Karpas-422 (cell line): ENCODE results near the gene LRRC47. TPM values are rescaled to one million over a fixed set of nuclear protein-coding genes. Genes with fewer than 3 reads are reported as not detected.
"Not testable (repeated sequence)": the region's sequence is repeated elsewhere in the genome, so short reads cannot be mapped to it uniquely, and the experiment has no call there.

Experiments used
- DNase-seq: peaks from one replicate; pipeline ENCODE4 v3.0.0-alpha.2; 2015
- H2AFZ ChIP-seq: fragments of 200-600 bp; sonication (generic); 2 replicates; pipeline ENCODE4 v1.6.1; 2014; ENCODE audit warnings: antibody characterized with exemption, low read length, mixed read lengths
- H3K27ac ChIP-seq: fragments of 200-600 bp; sonication (generic); 2 replicates; pipeline ENCODE4 v1.5.1; 2014; ENCODE audit warnings: mild to moderate bottlenecking, low read length, moderate library complexity
- H3K27me3 ChIP-seq: fragments of 200-600 bp; sonication (generic); 2 replicates; pipeline ENCODE4 v1.6.1; 2014; ENCODE audit warnings: low read length, mixed read lengths
- H3K36me3 ChIP-seq: fragments of 200-600 bp; sonication (generic); 2 replicates; pipeline ENCODE4 v1.6.1; 2014; ENCODE audit warnings: low read length, mixed read lengths; ENCODE audit not compliant: insufficient read depth
- H3K4me1 ChIP-seq: fragments of 200-600 bp; sonication (generic); 2 replicates; pipeline ENCODE4 v1.6.1; 2014; ENCODE audit warnings: mild to moderate bottlenecking, low read length, mixed read lengths
- H3K4me2 ChIP-seq: fragments of 200-600 bp; sonication (generic); 2 replicates; pipeline ENCODE4 v1.6.1; 2014; ENCODE audit warnings: low read length, low read depth, mild to moderate bottlenecking; ENCODE audit not compliant: poor library complexity, severe bottlenecking
- H3K4me3 ChIP-seq: fragments of 200-600 bp; sonication (generic); 2 replicates; pipeline ENCODE4 v1.5.1; 2014; ENCODE audit warnings: mild to moderate bottlenecking, antibody characterized with exemption, low read length, mixed read lengths
- H3K79me2 ChIP-seq: fragments of 200-600 bp; sonication (generic); 2 replicates; pipeline ENCODE4 v1.6.1; 2014; ENCODE audit warnings: mild to moderate bottlenecking, low read length, mixed read lengths
- H3K9ac ChIP-seq: fragments of 200-600 bp; sonication (generic); 2 replicates; pipeline ENCODE4 v1.6.0; 2014; ENCODE audit warnings: low read length
- H3K9me2 ChIP-seq: fragments of 200-600 bp; sonication (generic), shearing (Covaris generic); replicated peaks from 2 replicates; pipeline ENCODE4 v1.6.0; 2014; ENCODE audit warnings: mild to moderate bottlenecking, low read length, moderate library complexity; ENCODE audit not compliant: insufficient read depth
- H3K9me3 ChIP-seq: fragments of 300-700, 200-600 bp; sonication (generic); 2 replicates; pipeline ENCODE4 v1.6.1; 2014; ENCODE audit warnings: low read length, mixed read lengths
- H4K20me1 ChIP-seq: fragments of 200-600 bp; sonication (generic); 2 replicates; pipeline ENCODE4 v1.6.1; 2014; ENCODE audit warnings: mild to moderate bottlenecking, antibody characterized with exemption, low read length, low read depth; ENCODE audit not compliant: insufficient read depth
- total RNA-seq: library from RNA; depleted of rRNA; stranded (reverse); fragments of >200 nt; shearing (Covaris generic); gene quantifications from 2 replicates; pipeline ENCODE4 v1.2.3, GENCODE V29; 2014; ENCODE audit warnings: low replicate concordance

Gene LRRC47
- total RNA-seq, 1 experiment from 2014 or later = 10.2 TPM

- no peaks in the 10 kb centered on the region for H3K9me3 ChIP-seq
- H4K20me1 ChIP-seq = no peaks in the 10 kb centered on the region
- no peak overlapping the region for H3K4me3 ChIP-seq
- no peak overlapping the region for H3K27ac ChIP-seq
- H3K36me3 ChIP-seq = no peaks in the 10 kb centered on the region
- no peaks in the 10 kb centered on the region for H3K27me3 ChIP-seq
- H3K9ac ChIP-seq = no peak overlapping the region
- no peaks in the 10 kb centered on the region for H3K4me1 ChIP-seq
- no peak for DNase-seq
- no peaks in the 10 kb centered on the region for H3K9me2 ChIP-seq
- no peaks in the 10 kb centered on the region for H3K79me2 ChIP-seq
- no peak overlapping the region for H2AFZ ChIP-seq
- no peak overlapping the region for H3K4me2 ChIP-seq
Measured at GRCh38 chr1:3759796-3760195, 36.5 kb downstream of the LRRC47 start.

- no peaks in the 10 kb centered on the region for H3K36me3 ChIP-seq
- no peaks in the 10 kb centered on the region for H3K9me3 ChIP-seq
- no peak overlapping the region for H3K4me2 ChIP-seq
- no peak overlapping the region for H3K4me3 ChIP-seq
- H3K27ac ChIP-seq = no peak overlapping the region
- no peaks in the 10 kb centered on the region for H3K27me3 ChIP-seq
- DNase-seq = no peak
- no peaks in the 10 kb centered on the region for H3K4me1 ChIP-seq
- H3K79me2 ChIP-seq = no peaks in the 10 kb centered on the region
- no peaks in the 10 kb centered on the region for H4K20me1 ChIP-seq
- H2AFZ ChIP-seq = no peak overlapping the region
- H3K9me2 ChIP-seq = no peaks in the 10 kb centered on the region
- no peak overlapping the region for H3K9ac ChIP-seq
Measured at GRCh38 chr1:3759164-3759563, 37.1 kb downstream of the LRRC47 start.

GRCh38 chr1:3756394-3756793 is 39.9 kb downstream of the LRRC47 start:
- no peaks in the 10 kb centered on the region for H4K20me1 ChIP-seq
- no peaks in the 10 kb centered on the region for H3K79me2 ChIP-seq
- no peak for DNase-seq
- H3K27ac ChIP-seq = no peak overlapping the region
- H3K4me1 ChIP-seq = no peaks in the 10 kb centered on the region
- H3K9ac ChIP-seq = no peak overlapping the region
- no peaks in the 10 kb centered on the region for H3K9me2 ChIP-seq
- H3K4me2 ChIP-seq = no peak overlapping the region
- H3K9me3 ChIP-seq = no peaks in the 10 kb centered on the region
- H3K27me3 ChIP-seq = no peaks in the 10 kb centered on the region
- H2AFZ ChIP-seq = no peak overlapping the region
- H3K4me3 ChIP-seq = no peak overlapping the region
- H3K36me3 ChIP-seq = no peaks in the 10 kb centered on the region

GRCh38 chr1:3753656-3754454 is 42.4 kb downstream of the LRRC47 start:
- Histone ChIP-seq H3K4me1 (no peaks in the 10 kb centered on the region), H4K20me1 (no peaks in the 10 kb centered on the region), H3K9ac (no peak overlapping the region), H3K4me2 (no peak overlapping the region), H3K4me3 (no peak overlapping the region), H3K9me3 (no peaks in the 10 kb centered on the region), H3K27me3 (no peaks in the 10 kb centered on the region), H3K27ac (no peak overlapping the region), H3K9me2 (no peaks in the 10 kb centered on the region), H2AFZ (no peak overlapping the region), H3K36me3 (no peaks in the 10 kb centered on the region), H3K79me2 (no peaks in the 10 kb centered on the region)
- no peak for DNase-seq

GRCh38 chr1:3752400-3752945 is 43.8 kb downstream of the LRRC47 start, which contains the start of gene CCDC27:
Gene CCDC27 (plus strand): TSS chr1:3752450. CDS start chr1:3752482, 32 bp downstream.
- no peaks in the 10 kb centered on the region for H3K36me3 ChIP-seq
- H3K4me3 ChIP-seq = no peak within 1 kb of the TSS
- H3K79me2 ChIP-seq = no peaks in the 10 kb centered on the region
- H3K27ac ChIP-seq = no peak within 1 kb of the TSS
- H3K4me1 ChIP-seq = no peaks in the 10 kb centered on the region
- no peaks in the 10 kb centered on the region for H4K20me1 ChIP-seq
- H2AFZ ChIP-seq = no peak within 1 kb of the TSS
- no peaks in the 10 kb centered on the region for H3K9me3 ChIP-seq
- H3K27me3 ChIP-seq = no peaks in the 10 kb centered on the region
- DNase-seq = no peak
- no peak within 1 kb of the TSS for H3K9ac ChIP-seq
- no peak within 1 kb of the TSS for H3K4me2 ChIP-seq
- H3K9me2 ChIP-seq = no peaks in the 10 kb centered on the region

- H3K36me3 ChIP-seq = no peaks in the 10 kb centered on the region
- H3K4me1 ChIP-seq = no peaks in the 10 kb centered on the region
- no peaks in the 10 kb centered on the region for H3K9me3 ChIP-seq
- no peak for DNase-seq
- H3K27me3 ChIP-seq = no peaks in the 10 kb centered on the region
- no peak overlapping the region for H3K9ac ChIP-seq
- no peak overlapping the region for H3K4me3 ChIP-seq
- no peaks in the 10 kb centered on the region for H3K79me2 ChIP-seq
- no peaks in the 10 kb centered on the region for H3K9me2 ChIP-seq
- no peaks in the 10 kb centered on the region for H4K20me1 ChIP-seq
- H3K27ac ChIP-seq = no peak overlapping the region
- H2AFZ ChIP-seq = no peak overlapping the region
- no peak overlapping the region for H3K4me2 ChIP-seq
Measured at GRCh38 chr1:3750741-3751140, 45.6 kb downstream of the LRRC47 start.

GRCh38 chr1:3749512-3749911 is 46.8 kb downstream of the LRRC47 start:
- no peak overlapping the region for H3K27ac ChIP-seq
- no peaks in the 10 kb centered on the region for H3K79me2 ChIP-seq
- no peak overlapping the region for H3K4me2 ChIP-seq
- DNase-seq = no peak
- no peak overlapping the region for H3K9ac ChIP-seq
- no peaks in the 10 kb centered on the region for H3K27me3 ChIP-seq
- no peaks in the 10 kb centered on the region for H3K9me3 ChIP-seq
- no peaks in the 10 kb centered on the region for H3K36me3 ChIP-seq
- no peak overlapping the region for H3K4me3 ChIP-seq
- H3K9me2 ChIP-seq = no peaks in the 10 kb centered on the region
- H2AFZ ChIP-seq = no peak overlapping the region
- H3K4me1 ChIP-seq = no peaks in the 10 kb centered on the region
- H4K20me1 ChIP-seq = no peaks in the 10 kb centered on the region

- H3K36me3 ChIP-seq, H3K9ac ChIP-seq, H3K27me3 ChIP-seq, H3K27ac ChIP-seq, H3K9me3 ChIP-seq, H4K20me1 ChIP-seq, DNase-seq, H3K9me2 ChIP-seq, H2AFZ ChIP-seq, H3K4me3 ChIP-seq, H3K79me2 ChIP-seq, H3K4me1 ChIP-seq, H3K4me2 ChIP-seq: not testable (repeated sequence)
Measured at GRCh38 chr1:3748316-3748900, 47.9 kb downstream of the LRRC47 start.
